GM12875 (cell line): Measurements from ENCODE around the gene GRK5.

Source experiments
- H3K4me3 ChIP-seq: one replicate; pipeline ENCODE4 v1.5.1; 2011; ENCODE audit warnings: low read depth, low read length, control low read depth
- TF ChIP-seq, protein P1 (sequence below): IDR thresholded peaks from 2 replicates; pipeline ENCODE4 v1.5.1; 2011; ENCODE audit warnings: low read depth, mild to moderate bottlenecking, control low read depth, inconsistent platforms, low read length, moderate library complexity, borderline replicate concordance; ENCODE audit not compliant: insufficient read depth

The GRK5 gene

DNA sequence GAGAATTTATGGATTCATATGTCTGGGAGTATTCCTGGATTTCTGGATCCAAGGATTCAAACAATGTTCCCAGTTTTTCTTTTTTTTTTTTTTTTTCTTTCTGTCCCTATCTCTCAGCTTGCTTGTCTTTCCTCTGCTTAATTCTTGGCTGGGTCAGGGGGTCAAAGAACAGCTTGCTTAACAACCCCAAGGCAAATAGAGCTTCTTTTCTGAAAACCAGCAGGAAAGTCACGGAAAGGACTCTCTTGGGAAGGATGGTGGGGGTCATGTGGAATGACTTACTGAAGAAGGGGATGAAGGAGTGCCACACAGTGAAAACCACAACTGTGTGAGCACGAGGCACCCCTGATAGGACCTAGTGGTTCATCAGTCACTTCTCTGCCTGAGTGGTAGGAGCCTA lies 36.1 kb downstream of the GRK5 start:
- TF ChIP-seq, protein P1, sequence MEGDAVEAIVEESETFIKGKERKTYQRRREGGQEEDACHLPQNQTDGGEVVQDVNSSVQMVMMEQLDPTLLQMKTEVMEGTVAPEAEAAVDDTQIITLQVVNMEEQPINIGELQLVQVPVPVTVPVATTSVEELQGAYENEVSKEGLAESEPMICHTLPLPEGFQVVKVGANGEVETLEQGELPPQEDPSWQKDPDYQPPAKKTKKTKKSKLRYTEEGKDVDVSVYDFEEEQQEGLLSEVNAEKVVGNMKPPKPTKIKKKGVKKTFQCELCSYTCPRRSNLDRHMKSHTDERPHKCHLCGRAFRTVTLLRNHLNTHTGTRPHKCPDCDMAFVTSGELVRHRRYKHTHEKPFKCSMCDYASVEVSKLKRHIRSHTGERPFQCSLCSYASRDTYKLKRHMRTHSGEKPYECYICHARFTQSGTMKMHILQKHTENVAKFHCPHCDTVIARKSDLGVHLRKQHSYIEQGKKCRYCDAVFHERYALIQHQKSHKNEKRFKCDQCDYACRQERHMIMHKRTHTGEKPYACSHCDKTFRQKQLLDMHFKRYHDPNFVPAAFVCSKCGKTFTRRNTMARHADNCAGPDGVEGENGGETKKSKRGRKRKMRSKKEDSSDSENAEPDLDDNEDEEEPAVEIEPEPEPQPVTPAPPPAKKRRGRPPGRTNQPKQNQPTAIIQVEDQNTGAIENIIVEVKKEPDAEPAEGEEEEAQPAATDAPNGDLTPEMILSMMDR = no peak
- H3K4me3 ChIP-seq = no peak overlapping the region

DNA sequence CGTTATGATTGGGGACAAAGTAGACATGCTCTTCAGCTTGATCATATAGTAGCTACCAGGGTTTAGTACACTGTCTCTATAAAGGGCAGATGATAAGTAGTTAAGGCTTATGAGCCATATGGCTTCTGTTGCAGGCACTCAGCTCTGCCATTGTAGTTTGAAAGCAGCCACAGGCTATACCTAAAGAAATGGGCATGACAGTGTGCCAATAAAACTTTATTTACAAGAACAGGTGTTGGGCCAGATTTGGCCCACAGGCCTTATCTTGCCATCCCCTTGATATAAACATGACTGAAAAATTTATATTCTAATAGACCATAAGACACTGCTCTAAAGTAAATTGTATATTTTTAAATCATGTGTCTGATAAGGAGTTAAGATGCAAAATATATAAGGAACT lies 36.6 kb downstream of the GRK5 start:
- TF ChIP-seq, protein P1 = no peak
- no peak overlapping the region for H3K4me3 ChIP-seq

GRCh38 chr10:119245272-119245671 lies 37.9 kb downstream of the GRK5 start:
- TF ChIP-seq, protein P1 = no peak
- no peak overlapping the region for H3K4me3 ChIP-seq

DNA sequence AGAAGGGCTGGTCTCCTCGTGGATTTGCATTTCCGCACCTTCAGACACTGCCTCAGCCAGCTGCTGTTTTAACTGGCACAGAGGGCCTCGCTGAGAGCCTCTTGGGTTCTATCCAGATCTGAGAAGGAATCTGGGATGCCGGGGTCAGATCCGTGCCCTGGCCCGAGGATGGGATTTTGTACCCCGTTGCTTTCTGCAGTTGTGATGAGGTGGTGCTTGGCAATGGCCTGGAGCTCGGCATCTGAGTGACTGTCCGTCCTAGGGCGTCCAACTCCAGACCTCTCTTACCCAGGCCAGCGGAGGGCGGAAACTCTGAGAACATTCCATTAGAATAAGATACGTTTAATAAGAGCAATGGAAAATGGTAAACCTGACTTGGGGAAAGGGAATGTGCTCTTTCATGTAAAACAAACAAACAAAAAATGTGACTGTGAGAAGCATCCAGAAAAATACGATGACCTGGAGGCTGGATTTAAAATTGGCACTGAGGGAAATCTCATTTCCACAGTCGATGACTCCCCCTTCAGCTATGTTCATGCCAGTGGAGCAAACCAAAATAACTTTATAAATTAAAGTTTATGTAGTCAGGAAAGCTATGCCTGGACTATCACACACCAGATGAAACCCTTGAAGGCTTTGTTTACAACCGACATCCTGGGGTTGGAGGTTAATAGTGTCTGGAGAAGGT lies 39.6 kb downstream of the GRK5 start:
- TF ChIP-seq, protein P1 = no peak
- H3K4me3 ChIP-seq = no peak overlapping the region

DNA sequence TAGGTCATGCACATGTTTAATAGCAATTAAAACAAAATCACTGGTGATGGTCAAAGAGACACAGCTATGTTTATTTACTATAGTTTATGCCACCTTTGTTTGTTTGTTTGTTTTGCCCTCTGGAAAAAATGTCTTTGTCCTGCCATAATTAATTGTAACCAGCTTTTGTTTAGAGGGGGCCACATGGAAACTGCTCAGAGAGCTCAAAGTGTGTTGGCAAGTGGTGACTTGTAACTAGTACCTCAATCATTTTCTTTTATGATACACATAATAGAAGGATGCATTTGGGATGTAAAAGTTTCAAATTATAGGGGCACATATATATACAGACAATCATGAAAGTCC lies 40.2 kb downstream of the GRK5 start:
- H3K4me3 ChIP-seq = no peak overlapping the region
- TF ChIP-seq, protein P1 = no peak

DNA sequence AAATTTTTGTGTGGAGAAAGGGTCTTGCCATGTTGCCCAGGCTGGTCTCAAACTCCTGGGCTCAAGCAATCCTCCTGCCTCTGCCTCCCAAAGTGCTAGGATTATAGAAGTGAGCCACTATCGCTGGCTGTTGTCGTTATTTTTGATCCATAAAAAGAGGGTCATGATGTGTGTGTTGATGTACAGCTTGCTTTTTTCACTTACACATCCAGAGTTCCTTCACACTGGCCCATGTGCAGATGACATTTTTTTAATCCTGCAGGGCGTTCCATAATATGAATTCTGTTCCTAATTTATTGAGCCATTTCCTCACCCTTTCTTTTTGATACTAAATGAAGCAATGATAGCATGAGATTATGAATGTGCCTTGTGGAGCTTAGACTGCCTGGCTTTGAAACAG lies 40.8 kb downstream of the GRK5 start:
- no peak overlapping the region for H3K4me3 ChIP-seq
- TF ChIP-seq, protein P1 = no peak

DNA sequence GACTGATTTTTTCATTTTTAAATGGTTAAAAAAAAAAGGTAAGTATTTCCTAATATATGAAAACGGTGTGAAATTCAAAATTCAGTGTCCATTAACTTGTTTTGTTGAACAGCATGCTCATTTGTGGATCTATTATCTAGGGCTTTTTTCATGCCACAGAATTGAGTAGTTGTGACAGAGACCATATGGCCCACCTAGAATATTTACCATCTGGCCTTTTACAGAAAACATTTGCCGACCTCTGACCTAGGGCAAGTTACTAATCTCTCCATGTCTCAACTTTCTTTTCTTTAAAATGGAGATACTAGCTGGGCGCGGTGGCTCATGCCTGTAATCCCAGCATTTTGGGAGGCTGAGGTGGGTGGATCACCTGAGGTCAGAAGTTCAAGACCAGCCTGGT lies 41.3 kb downstream of the GRK5 start:
- TF ChIP-seq, protein P1 = no peak
- H3K4me3 ChIP-seq = no peak overlapping the region
